Peyer's patch (tissue), 4 donors: ENCODE results near the gene DOCK7. TPM values are rescaled to one million over a fixed set of nuclear protein-coding genes. Genes with fewer than 3 reads are reported as not detected.

Experiments
- DNase-seq, 3 donors: peaks; one replicate each; pipeline ENCODE4 v3.0.0-alpha.2; 2017 to 2019
- H3K27ac ChIP-seq, 4 donors: fragments of 200-600 bp; sonication (generic); one replicate each; pipeline ENCODE4 v1.5.1; 2016 to 2019
- H3K27me3 ChIP-seq, 2 donors: fragments of 200-600 bp; sonication (generic); one replicate each; pipeline ENCODE4 v1.5.1; 2019
- H3K36me3 ChIP-seq, 3 donors: fragments of 200-600 bp; sonication (generic); one replicate each; pipeline ENCODE4 v1.5.1; 2016 to 2019
- H3K4me1 ChIP-seq, 4 donors: fragments of 200-600 bp; sonication (generic); one replicate each; pipeline ENCODE4 v1.5.1; 2016 to 2019
- H3K4me3 ChIP-seq, 4 donors: fragments of 200-600 bp; sonication (generic); 1 replicate in 3 of 4; 2 replicates in 1 of 4; pipeline ENCODE4 v1.5.1; 2016 to 2019; ENCODE audit warnings: mild to moderate bottlenecking in 1 of 4
- H3K9me3 ChIP-seq, 4 donors: fragments of 200-600 bp; sonication (generic); one replicate each; pipeline ENCODE4 v1.5.1; 2016 to 2019; ENCODE audit warnings: mild to moderate bottlenecking in 1 of 4
- POLR2A ChIP-seq, 2 donors: fragments of 450-650 bp; IDR thresholded peaks; one replicate each; pipeline ENCODE4 v1.5.1; 2017; ENCODE audit warnings: antibody characterized with exemption in 2 of 2, mild to moderate bottlenecking in 2 of 2, moderate library complexity in 2 of 2
- total RNA-seq, 4 donors: library from RNA; depleted of rRNA; stranded (reverse); fragments of >200 nt; gene quantifications; one replicate each; pipeline ENCODE4 v1.1.0, GENCODE V29; 2016
- TF ChIP-seq, protein P1 (sequence below), 6 experiments: fragments of 450-650 bp in 4 of 6; fragments of 200-600 bp in 2 of 6; sonication (generic) in 1 of 6; IDR thresholded peaks; one replicate each; pipeline ENCODE4 v1.5.1; 2017 to 2019; ENCODE audit warnings: antibody characterized with exemption in 6 of 6, mild to moderate bottlenecking in 3 of 6, moderate library complexity in 1 of 6

The DOCK7 gene
- total RNA-seq, 4 donors from 2014 or later, result 33.4 to 52.0 (median 46.8) TPM

GRCh38 chr1:62590970-62591368 is 97.2 kb downstream of the DOCK7 start:
- Histone ChIP-seq H3K4me3 (no peak overlapping the region), H3K27ac (no peak overlapping the region), H3K4me1 (no peaks in the 10 kb centered on the region), H3K36me3 (peaks cover 0 to 10% (median 0%) of the 10 kb centered on the region in 3 donors), H3K27me3 (no peaks in the 10 kb centered on the region), H3K9me3 (no peaks in the 10 kb centered on the region)
- DNase-seq, result no peak
- TF ChIP-seq POLR2A (IDR thresholded peaks at IDR 0.05), result no peak
- TF ChIP-seq, protein P1, sequence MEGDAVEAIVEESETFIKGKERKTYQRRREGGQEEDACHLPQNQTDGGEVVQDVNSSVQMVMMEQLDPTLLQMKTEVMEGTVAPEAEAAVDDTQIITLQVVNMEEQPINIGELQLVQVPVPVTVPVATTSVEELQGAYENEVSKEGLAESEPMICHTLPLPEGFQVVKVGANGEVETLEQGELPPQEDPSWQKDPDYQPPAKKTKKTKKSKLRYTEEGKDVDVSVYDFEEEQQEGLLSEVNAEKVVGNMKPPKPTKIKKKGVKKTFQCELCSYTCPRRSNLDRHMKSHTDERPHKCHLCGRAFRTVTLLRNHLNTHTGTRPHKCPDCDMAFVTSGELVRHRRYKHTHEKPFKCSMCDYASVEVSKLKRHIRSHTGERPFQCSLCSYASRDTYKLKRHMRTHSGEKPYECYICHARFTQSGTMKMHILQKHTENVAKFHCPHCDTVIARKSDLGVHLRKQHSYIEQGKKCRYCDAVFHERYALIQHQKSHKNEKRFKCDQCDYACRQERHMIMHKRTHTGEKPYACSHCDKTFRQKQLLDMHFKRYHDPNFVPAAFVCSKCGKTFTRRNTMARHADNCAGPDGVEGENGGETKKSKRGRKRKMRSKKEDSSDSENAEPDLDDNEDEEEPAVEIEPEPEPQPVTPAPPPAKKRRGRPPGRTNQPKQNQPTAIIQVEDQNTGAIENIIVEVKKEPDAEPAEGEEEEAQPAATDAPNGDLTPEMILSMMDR (IDR thresholded peaks at IDR 0.05), result no peak

DNA sequence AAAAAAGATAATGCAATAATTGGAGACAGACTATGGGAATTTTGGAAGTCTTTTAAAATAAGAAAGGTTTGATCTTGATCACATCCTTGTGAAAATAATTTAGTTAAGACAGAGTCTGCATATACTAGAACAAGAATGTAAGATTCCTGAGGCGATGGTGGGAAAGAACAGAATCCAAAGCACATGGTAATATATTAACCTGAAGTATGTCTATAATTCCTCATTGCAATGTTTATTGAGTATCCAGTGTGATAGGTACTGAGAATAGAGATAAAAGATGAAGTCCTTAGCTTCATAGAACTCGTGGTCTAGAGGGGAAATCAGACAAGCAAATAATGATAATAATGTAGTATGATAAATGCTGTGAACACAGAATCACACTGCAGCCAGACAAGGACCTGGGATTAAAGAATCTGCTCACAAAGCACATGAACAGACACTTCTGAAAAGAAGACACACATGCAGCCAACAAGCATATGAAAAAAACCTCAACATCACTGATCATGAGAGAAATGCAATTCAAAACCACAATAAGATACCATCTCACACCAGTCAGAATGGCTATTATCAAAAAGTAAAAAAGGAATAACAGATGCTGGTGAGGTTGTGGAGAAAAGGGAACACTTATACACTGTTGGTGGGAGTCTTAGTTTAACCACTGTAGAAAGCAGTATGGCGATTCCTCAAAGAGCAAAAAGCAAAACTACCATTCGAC is 97.8 kb downstream of the DOCK7 start:
- Histone ChIP-seq H3K27me3 (no peaks in the 10 kb centered on the region), H3K4me3 (no peak overlapping the region), H3K36me3 (peaks cover 0 to 15% (median 0%) of the 10 kb centered on the region in 3 donors), H3K27ac (no peak overlapping the region), H3K9me3 (no peaks in the 10 kb centered on the region), H3K4me1 (no peaks in the 10 kb centered on the region)
- no peak for TF ChIP-seq POLR2A (IDR thresholded peaks at IDR 0.05)
- TF ChIP-seq, protein P1 (IDR thresholded peaks at IDR 0.05), result no peak
- DNase-seq, result no peak

- Histone ChIP-seq H3K36me3 (peaks cover 0 to 15% (median 0%) of the 10 kb centered on the region in 3 donors), H3K27ac (no peak overlapping the region), H3K4me3 (no peak overlapping the region), H3K9me3 (no peaks in the 10 kb centered on the region), H3K27me3 (no peaks in the 10 kb centered on the region), H3K4me1 (no peaks in the 10 kb centered on the region)
- no peak for DNase-seq
- TF ChIP-seq, protein P1 (IDR thresholded peaks at IDR 0.05), result no peak
- TF ChIP-seq POLR2A (IDR thresholded peaks at IDR 0.05), result no peak
Measured at GRCh38 chr1:62589321-62589720, 98.9 kb downstream of the DOCK7 start.

DNA sequence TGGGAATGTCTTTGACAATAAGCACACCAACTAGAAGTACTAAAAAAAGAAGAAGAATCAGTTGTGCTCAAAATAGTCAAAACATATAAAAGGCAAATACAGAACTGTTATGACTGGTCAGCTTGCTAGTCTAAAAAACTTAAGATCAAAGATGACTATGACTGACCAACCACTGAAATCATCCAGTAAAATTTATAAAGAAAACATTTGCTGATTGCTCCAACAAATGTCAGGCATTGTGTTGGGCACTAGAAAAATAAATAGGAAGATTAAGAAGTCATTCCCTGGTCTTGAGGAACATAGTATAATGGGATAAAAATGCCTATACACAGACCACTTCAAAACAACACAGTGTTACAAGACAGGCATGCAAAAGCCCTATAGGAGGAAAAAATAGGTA is 100.2 kb downstream of the DOCK7 start:
- Histone ChIP-seq H3K9me3 (no peaks in the 10 kb centered on the region), H3K36me3 (peaks cover 0 to 12% (median 0%) of the 10 kb centered on the region in 3 donors), H3K27me3 (no peaks in the 10 kb centered on the region), H3K4me1 (no peaks in the 10 kb centered on the region), H3K27ac (no peak overlapping the region), H3K4me3 (no peak overlapping the region)
- TF ChIP-seq, protein P1 (IDR thresholded peaks at IDR 0.05), result no peak
- TF ChIP-seq POLR2A (IDR thresholded peaks at IDR 0.05), result no peak
- DNase-seq, result no peak

- TF ChIP-seq POLR2A (IDR thresholded peaks at IDR 0.05), result no peak
- TF ChIP-seq, protein P1 (IDR thresholded peaks at IDR 0.05), result no peak
- Histone ChIP-seq H3K27me3 (no peaks in the 10 kb centered on the region), H3K4me1 (no peaks in the 10 kb centered on the region), H3K36me3 (peaks cover 0 to 15% (median 0%) of the 10 kb centered on the region in 3 donors), H3K27ac (no peak overlapping the region), H3K9me3 (no peaks in the 10 kb centered on the region), H3K4me3 (no peak overlapping the region)
- DNase-seq, result no peak
Measured at GRCh38 chr1:62585469-62586155, 102.6 kb downstream of the DOCK7 start.
